HG03280 (cell line): ENCODE data around the gene OR5B17.
"Not testable (repeated sequence)": the region's sequence is repeated elsewhere in the genome, so short reads cannot be mapped to it uniquely, and the experiment has no call there.

Experiments
- ATAC-seq: cut with Tn5 transposase; IDR thresholded peaks from one replicate; pipeline ENCODE4 v1.9.1; 2021; ENCODE audit warnings: mild to moderate bottlenecking, moderate library complexity; ENCODE audit not compliant: unreplicated experiment

The OR5B17 gene

GRCh38 chr11:58358969-58359368, at the start of gene OR5B17:
Gene OR5B17, minus strand, starts transcription at chr11:58359069. Its CDS starts 0 bp downstream, at chr11:58359069.
- no peak for ATAC-seq

- ATAC-seq: no peak
These were observed 47.9 kb upstream of the OR5B17 start, which contains the start of gene OR5B3 for GRCh38 chr11:58406774-58407173. Gene OR5B3, minus strand, starts transcription at chr11:58406874. Its CDS starts 3,465 bp downstream, at chr11:58403409.

- not testable (repeated sequence) for ATAC-seq
These were observed 40.8 kb upstream of the OR5B17 start for GRCh38 chr11:58399622-58400021.

GRCh38 chr11:58395581-58395980, 36.7 kb upstream of the OR5B17 start:
- no peak for ATAC-seq

- ATAC-seq: no peak
These were observed 35.3 kb upstream of the OR5B17 start for GRCh38 chr11:58394195-58394594.

- ATAC-seq: no peak
These were observed 33.9 kb upstream of the OR5B17 start for GRCh38 chr11:58392746-58393145.

GRCh38 chr11:58391879-58392278, 33.0 kb upstream of the OR5B17 start:
- no peak for ATAC-seq

GRCh38 chr11:58390551-58391063, 31.7 kb upstream of the OR5B17 start:
- ATAC-seq: no peak

- no peak for ATAC-seq
These were observed 4.1 kb downstream of the OR5B17 start for GRCh38 chr11:58354727-58355126.

GRCh38 chr11:58345204-58345603, 13.7 kb downstream of the OR5B17 start:
- no peak for ATAC-seq

- no peak for ATAC-seq
These were observed 24.2 kb downstream of the OR5B17 start for GRCh38 chr11:58334708-58335107.

GRCh38 chr11:58330861-58331260, 28.0 kb downstream of the OR5B17 start:
- ATAC-seq: no peak

GRCh38 chr11:58318532-58318931, 40.3 kb downstream of the OR5B17 start:
- no peak for ATAC-seq

GRCh38 chr11:58316142-58316541, 42.7 kb downstream of the OR5B17 start:
- ATAC-seq: no peak
